Fibroblast of lung (primary cell): ENCODE measurements around the gene FTCDNL1. TPM values are rescaled to one million over a fixed set of nuclear protein-coding genes. Genes with fewer than 3 reads are reported as not detected.

Experiments used
- DNase-seq, 2 donors: peaks; one replicate each; pipeline versions ENCODE4 v3.0.0 to v3.0.0-alpha.2; 2010; ENCODE audit warnings: low read depth in 2 of 2
- H2AFZ ChIP-seq: 2 replicates; pipeline ENCODE4 v1.5.1; 2012; ENCODE audit warnings: low read length, control low read depth, inconsistent platforms
- H3K27ac ChIP-seq: 2 replicates; pipeline ENCODE4 v1.5.1; 2011; ENCODE audit warnings: low read length, control low read depth; ENCODE audit not compliant: insufficient read depth
- H3K27me3 ChIP-seq: 2 replicates; pipeline ENCODE4 v1.5.1; 2011; ENCODE audit warnings: mild to moderate bottlenecking, low read length; ENCODE audit not compliant: control insufficient read depth, insufficient read depth
- H3K36me3 ChIP-seq: 2 replicates; pipeline ENCODE4 v1.5.1; 2011; ENCODE audit warnings: low read length; ENCODE audit not compliant: control insufficient read depth, insufficient read depth
- H3K4me1 ChIP-seq: 2 replicates; pipeline ENCODE4 v1.5.1; 2011; ENCODE audit warnings: low read length; ENCODE audit not compliant: control insufficient read depth, insufficient read depth; ENCODE audit errors: extremely low read depth
- H3K4me2 ChIP-seq: 2 replicates; pipeline ENCODE4 v1.5.1; 2011; ENCODE audit warnings: low read length, control low read depth; ENCODE audit not compliant: insufficient read depth; ENCODE audit errors: extremely low read depth
- H3K4me3 ChIP-seq, 4 experiments: fragments of 200-600 bp in 1 of 4; sonication (generic) in 1 of 4; replicated peaks in 1 of 4; 2 replicates each; pipeline ENCODE4 v1.5.1; 2011 to 2016; ENCODE audit warnings: low read length in 4 of 4, low read depth in 3 of 4, mild to moderate bottlenecking in 3 of 4, control low read depth in 2 of 4, inconsistent platforms in 1 of 4, mixed read lengths in 1 of 4; ENCODE audit not compliant: insufficient read depth in 1 of 4; ENCODE audit errors: control extremely low read depth in 1 of 4
- H3K79me2 ChIP-seq: 2 replicates; pipeline ENCODE4 v1.5.1; 2012; ENCODE audit warnings: mild to moderate bottlenecking, low read length, inconsistent platforms; ENCODE audit not compliant: control insufficient read depth, insufficient read depth
- H3K9ac ChIP-seq: 2 replicates; pipeline ENCODE4 v1.5.1; 2011; ENCODE audit warnings: mild to moderate bottlenecking, low read length, control low read depth; ENCODE audit not compliant: insufficient read depth
- H3K9me3 ChIP-seq: 2 replicates; pipeline ENCODE4 v1.5.1; 2012; ENCODE audit warnings: low read depth, low read length; ENCODE audit not compliant: control insufficient read depth, insufficient read depth
- H4K20me1 ChIP-seq: 2 replicates; pipeline ENCODE4 v1.5.1; 2011; ENCODE audit warnings: low read length; ENCODE audit not compliant: control insufficient read depth, insufficient read depth; ENCODE audit errors: extremely low read depth
- CTCF ChIP-seq, 2 donors: IDR thresholded peaks in 1 of 2; conservative IDR thresholded peaks in 1 of 2; 1 replicate in 1 of 2; 2 replicates in 1 of 2; pipeline ENCODE4 v1.5.1; 2011 to 2012; ENCODE audit warnings: low read length in 2 of 2, control low read depth in 1 of 2, inconsistent platforms in 1 of 2, low read depth in 1 of 2, mild to moderate bottlenecking in 1 of 2
- EZH2 ChIP-seq: IDR thresholded peaks from 2 replicates; pipeline ENCODE4 v1.5.1; 2012; ENCODE audit warnings: low read length, control low read depth, mild to moderate bottlenecking; ENCODE audit errors: missing control alignments
- polyA plus RNA-seq, 2 donors: library from polyadenylated mRNA; depleted of rRNA in 1 of 2; stranded (reverse) in 1 of 2; unstranded in 1 of 2; fragments of >200 nt; gene quantifications; 2 replicates each; pipeline ENCODE4 v1.2.1, GENCODE V29; 2011 to 2012; ENCODE audit warnings: missing spikeins in 1 of 2
- total RNA-seq: library from RNA; depleted of rRNA; stranded (reverse); fragments of >200 nt; gene quantifications from 2 replicates; pipeline ENCODE4 v1.2.1, GENCODE V29; 2014

FTCDNL1 gene
- total and polyA plus RNA-seq, 2 donors (not counting 1 experiment from before 2014, with no cell fraction given), result 1.0 to 3.6 TPM

GRCh38 chr2:199811346-199811745 lies 39.6 kb downstream of the FTCDNL1 start:
- H3K36me3 ChIP-seq, result no peaks in the 10 kb centered on the region
- H2AFZ ChIP-seq, result no peak overlapping the region
- H3K27me3 ChIP-seq, result no peaks in the 10 kb centered on the region
- peak in 1 of 2 donors; percentile 45 for DNase-seq
- peak overlapping the region; percentile 9 for H3K27ac ChIP-seq
- peaks cover 5% of the 10 kb centered on the region for H3K4me1 ChIP-seq
- no peaks in the 10 kb centered on the region for H4K20me1 ChIP-seq
- no peak for TF ChIP-seq EZH2
- TF ChIP-seq CTCF (conservative IDR thresholded peaks at IDR 0.05 in 1 of 2, IDR thresholded peaks at IDR 0.05 in 1 of 2; ENCODE audit: low read depth in 1 of 2, low read length in 2 of 2), result no peak
- no peaks in the 10 kb centered on the region for H3K9me3 ChIP-seq
- H3K9ac ChIP-seq, result no peak overlapping the region
- H3K4me3 ChIP-seq, result no peak overlapping the region
- no peak overlapping the region for H3K4me2 ChIP-seq
- H3K79me2 ChIP-seq, result no peaks in the 10 kb centered on the region

- Histone ChIP-seq H3K27me3 (no peaks in the 10 kb centered on the region), H3K27ac (peak overlapping the region; percentile 63), H3K79me2 (no peaks in the 10 kb centered on the region)
Measured at GRCh38 chr2:199810422-199811171, 40.4 kb downstream of the FTCDNL1 start.

GRCh38 chr2:199807966-199808365 lies 43.0 kb downstream of the FTCDNL1 start:
- Histone ChIP-seq H3K79me2 (no peaks in the 10 kb centered on the region), H3K4me1 (peaks cover 5% of the 10 kb centered on the region), H2AFZ (no peak overlapping the region), H3K27ac (no peak overlapping the region), H3K4me2 (no peak overlapping the region), H3K27me3 (no peaks in the 10 kb centered on the region), H3K36me3 (no peaks in the 10 kb centered on the region), H3K9me3 (no peaks in the 10 kb centered on the region), H4K20me1 (no peaks in the 10 kb centered on the region), H3K9ac (no peak overlapping the region), H3K4me3 (no peak overlapping the region)
- TF ChIP-seq CTCF (conservative IDR thresholded peaks at IDR 0.05 in 1 of 2, IDR thresholded peaks at IDR 0.05 in 1 of 2; ENCODE audit: low read depth in 1 of 2, low read length in 2 of 2), result no peak
- TF ChIP-seq EZH2, result no peak
- DNase-seq, result no peak

More at GRCh38 chr2:199810422-199811171, 40.4 kb downstream of the FTCDNL1 start:
- H3K4me2 ChIP-seq, result peak overlapping the region; percentile 40
- DNase-seq, result peak in 1 of 2 donors; percentile 78
- no peaks in the 10 kb centered on the region for H3K9me3 ChIP-seq
- H2AFZ ChIP-seq, result no peak overlapping the region
- H3K36me3 ChIP-seq, result no peaks in the 10 kb centered on the region
- H3K9ac ChIP-seq, result peak overlapping the region; percentile 13
- H3K4me1 ChIP-seq, result peaks cover 5% of the 10 kb centered on the region
- no peak overlapping the region for H3K4me3 ChIP-seq
- TF ChIP-seq EZH2, result no peak
- no peaks in the 10 kb centered on the region for H4K20me1 ChIP-seq
